Cerebellar cortex (tissue), 1 donor: Measurements from ENCODE around the gene GID4.
A peak's percentile ranks its signal among the peaks of the same experiment; 100 is the strongest.

ENCODE experiments used
- DNase-seq: peaks from one replicate; pipeline ENCODE4 v3.0.0-alpha.2; 2015; ENCODE audit warnings: low spot score

GID4 gene

GRCh38 chr17:18044609-18045008, 5.4 kb downstream of the GID4 start:
- DNase-seq: no peak

GRCh38 chr17:18045691-18046350, 6.6 kb downstream of the GID4 start:
- DNase-seq: no peak

- DNase-seq: no peak
Observed at GRCh38 chr17:18055597-18055996, 16.4 kb downstream of the GID4 start.

GRCh38 chr17:18056214-18056613, 17.0 kb downstream of the GID4 start:
- no peak for DNase-seq

- DNase-seq: no peak
Observed at GRCh38 chr17:18059283-18059682, 20.1 kb downstream of the GID4 start.

- DNase-seq: no peak
Observed at GRCh38 chr17:18064053-18064452, 24.8 kb downstream of the GID4 start.

GRCh38 chr17:18065546-18065945, 26.3 kb downstream of the GID4 start:
- no peak for DNase-seq

GRCh38 chr17:18066866-18067265, 27.7 kb downstream of the GID4 start:
- no peak for DNase-seq

GRCh38 chr17:18069101-18069500, 29.9 kb downstream of the GID4 start:
- DNase-seq: no peak

GRCh38 chr17:18070861-18071340, 31.7 kb downstream of the GID4 start:
- DNase-seq: peak; percentile 49

- DNase-seq: no peak
Observed at GRCh38 chr17:18071751-18072150, 32.5 kb downstream of the GID4 start.

GRCh38 chr17:18074566-18075272, 35.5 kb downstream of the GID4 start:
- no peak for DNase-seq

GRCh38 chr17:18076936-18077335, 37.7 kb downstream of the GID4 start:
- no peak for DNase-seq

- no peak for DNase-seq
Observed at GRCh38 chr17:18079543-18079942, 40.3 kb downstream of the GID4 start.

GRCh38 chr17:18084256-18084655, 45.0 kb downstream of the GID4 start:
- DNase-seq: no peak

- peak; percentile 89 for DNase-seq
Observed at GRCh38 chr17:18087610-18088491, 48.6 kb downstream of the GID4 start, which contains the start of gene DRG2. Gene DRG2 (plus strand): TSS chr17:18087948. CDS start chr17:18088024, 76 bp downstream.

- DNase-seq: no peak
Observed at GRCh38 chr17:18089613-18090012, 50.4 kb downstream of the GID4 start.

GRCh38 chr17:18093616-18094408, 54.6 kb downstream of the GID4 start:
- peak; percentile 50 for DNase-seq

GRCh38 chr17:18094409-18094807, 55.2 kb downstream of the GID4 start:
- DNase-seq: no peak

- DNase-seq: no peak
Observed at GRCh38 chr17:18099516-18099915, 60.3 kb downstream of the GID4 start.

- DNase-seq: no peak
Observed at GRCh38 chr17:18100616-18101015, 61.4 kb downstream of the GID4 start.

GRCh38 chr17:18101828-18102227, 62.6 kb downstream of the GID4 start:
- DNase-seq: no peak
